Body of pancreas (tissue), 4 donors: ENCODE measurements around the gene IL19. TPM values are rescaled to one million over a fixed set of nuclear protein-coding genes. Genes with fewer than 3 reads are reported as not detected.

Source experiments
- ATAC-seq: fragments of 150-250 bp; one replicate; pipeline ENCODE4 v1.9.1; 2016
- DNase-seq, 4 donors: peaks; one replicate each; pipeline ENCODE4 v3.0.0-alpha.2; 2019
- H3K27ac ChIP-seq, 4 donors: fragments of 200-600 bp; sonication (generic); 1 replicate in 3 of 4; 2 replicates in 1 of 4; pipeline versions ENCODE4 v1.5.1 to v1.6.1; 2016 to 2019; ENCODE audit warnings: mild to moderate bottlenecking in 1 of 4, mixed read lengths in 1 of 4, moderate library complexity in 1 of 4
- H3K27me3 ChIP-seq, 2 donors: fragments of 200-600 bp; sonication (generic); one replicate each; pipeline ENCODE4 v1.6.0; 2016; ENCODE audit warnings: mild to moderate bottlenecking in 1 of 2
- H3K36me3 ChIP-seq, 2 donors: fragments of 200-600 bp; sonication (generic); replicated peaks in 1 of 2; 2 replicates each; pipeline ENCODE4 v1.5.1; 2016; ENCODE audit warnings: low read depth in 2 of 2; ENCODE audit not compliant: insufficient read depth in 1 of 2
- H3K4me1 ChIP-seq: fragments of 200-600 bp; sonication (generic); one replicate; pipeline ENCODE4 v1.6.0; 2016
- H3K4me3 ChIP-seq, 2 donors: fragments of 200-600 bp; sonication (generic); 1 replicate in 1 of 2; 2 replicates in 1 of 2; pipeline ENCODE4 v1.5.1; 2016 to 2019
- H3K9me3 ChIP-seq, 3 donors: fragments of 200-600 bp; sonication (generic); 1 replicate in 2 of 3; 2 replicates in 1 of 3; pipeline ENCODE4 v1.5.1; 2016
- CTCF ChIP-seq, 7 experiments: fragments of 450-650 bp in 4 of 7; fragments of 200-600 bp in 3 of 7; sonication (generic) in 3 of 7; IDR thresholded peaks; one replicate each; pipeline ENCODE4 v1.5.1; 2016 to 2019; ENCODE audit warnings: antibody characterized with exemption in 7 of 7
- POLR2A ChIP-seq, 3 donors: fragments of 450-650 bp; IDR thresholded peaks; one replicate each; pipeline ENCODE4 v1.6.1; 2016; ENCODE audit warnings: antibody characterized with exemption in 3 of 3, mild to moderate bottlenecking in 2 of 3
- WGBS, 2 donors: methylation state at CpG; one replicate each; pipeline ENCODE4 v1.1.5; 2017; 5-methylcytosine and 5-hydroxymethylcytosine counted together
- intact Hi-C: fragments of 100-400 bp; cut with DNase I; formaldehyde crosslinking; loops from one replicate; pipeline ENCODE4 v1.15.1; 2023
- total RNA-seq, 2 donors: library from RNA; depleted of rRNA; stranded (reverse); fragments of >200 nt; gene quantifications; one replicate each; pipeline ENCODE4 v1.1.0, GENCODE V29; 2016

Gene IL19
- total RNA-seq, 2 donors from 2014 or later = not detected

- ATAC-seq = no peak
- Histone ChIP-seq H3K27me3 (no peaks in the 10 kb centered on the region), H3K27ac (no peak overlapping the region), H3K36me3 (no peaks in the 10 kb centered on the region), H3K9me3 (peaks cover 0 to 6% (median 0%) of the 10 kb centered on the region in 3 donors), H3K4me1 (no peaks in the 10 kb centered on the region), H3K4me3 (no peak overlapping the region)
- TF ChIP-seq POLR2A (IDR thresholded peaks at IDR 0.05) (no peak), CTCF (IDR thresholded peaks at IDR 0.05) (no peak)
- intact Hi-C loops = no loop called here
- no peak for DNase-seq
Observed at GRCh38 chr1:206878456-206878855, 107.9 kb downstream of the IL19 start.

GRCh38 chr1:206880314-206880713 lies 109.7 kb downstream of the IL19 start:
- TF ChIP-seq POLR2A (IDR thresholded peaks at IDR 0.05) (no peak), CTCF (IDR thresholded peaks at IDR 0.05) (no peak)
- Histone ChIP-seq H3K36me3 (no peaks in the 10 kb centered on the region), H3K4me1 (no peaks in the 10 kb centered on the region), H3K4me3 (no peak overlapping the region), H3K27ac (no peak overlapping the region), H3K9me3 (peaks cover 0 to 6% (median 0%) of the 10 kb centered on the region in 3 donors), H3K27me3 (no peaks in the 10 kb centered on the region)
- 65 to 77% methylated on average over 3 of the region's 3 CpGs for WGBS, 2 donors
- ATAC-seq (no peak), DNase-seq (no peak)
- intact Hi-C loops = no loop called here

GRCh38 chr1:206882555-206882954 lies 112.0 kb downstream of the IL19 start:
- no peaks in the 10 kb centered on the region for H3K36me3 ChIP-seq
- no peak for DNase-seq
- H3K9me3 ChIP-seq = peaks cover 0 to 6% (median 0%) of the 10 kb centered on the region in 3 donors
- H3K4me3 ChIP-seq = no peak overlapping the region
- intact Hi-C loops = no loop called here
- H3K27ac ChIP-seq = no peak overlapping the region
- no peak for TF ChIP-seq CTCF (IDR thresholded peaks at IDR 0.05)
- TF ChIP-seq POLR2A (IDR thresholded peaks at IDR 0.05) = no peak
- no peaks in the 10 kb centered on the region for H3K27me3 ChIP-seq
- ATAC-seq = no peak
- WGBS, 2 donors = 59 to 70% methylated on average over 3 of the region's 3 CpGs
- no peaks in the 10 kb centered on the region for H3K4me1 ChIP-seq

- no peaks in the 10 kb centered on the region for H3K4me1 ChIP-seq
- 84 to 98% methylated on average over 1 of the region's 1 CpG for WGBS, 2 donors
- H3K9me3 ChIP-seq = peaks cover 0 to 5% (median 0%) of the 10 kb centered on the region in 3 donors
- H3K27me3 ChIP-seq = no peaks in the 10 kb centered on the region
- H3K4me3 ChIP-seq = no peak overlapping the region
- intact Hi-C loops = no loop called here
- no peak for DNase-seq
- H3K36me3 ChIP-seq = no peaks in the 10 kb centered on the region
- no peak overlapping the region for H3K27ac ChIP-seq
- ATAC-seq = no peak
- TF ChIP-seq CTCF (IDR thresholded peaks at IDR 0.05) = no peak
Observed at GRCh38 chr1:206883160-206883559, 112.6 kb downstream of the IL19 start.

GRCh38 chr1:206883876-206884275 lies 113.3 kb downstream of the IL19 start:
- Histone ChIP-seq H3K27me3 (no peaks in the 10 kb centered on the region), H3K4me3 (no peak overlapping the region), H3K4me1 (no peaks in the 10 kb centered on the region), H3K36me3 (no peaks in the 10 kb centered on the region), H3K27ac (no peak overlapping the region), H3K9me3 (no peaks in the 10 kb centered on the region)
- 80 to 81% methylated on average over 2 of the region's 2 CpGs for WGBS, 2 donors
- intact Hi-C loops = no loop called here
- TF ChIP-seq CTCF (IDR thresholded peaks at IDR 0.05) (no peak), POLR2A (IDR thresholded peaks at IDR 0.05) (no peak)
- ATAC-seq (no peak), DNase-seq (no peak)
